ENCODE results near the gene GABPB1. TPM values are rescaled to one million over a fixed set of nuclear protein-coding genes. Genes with fewer than 3 reads are reported as not detected.

Gene GABPB1
- total and polyA plus RNA-seq, 10 of the 15 experiments (the other 5 are each of a cell fraction or from before 2014, with no cell fraction given), result 13.9 to 48.2 (median 39.8) TPM

DNA sequence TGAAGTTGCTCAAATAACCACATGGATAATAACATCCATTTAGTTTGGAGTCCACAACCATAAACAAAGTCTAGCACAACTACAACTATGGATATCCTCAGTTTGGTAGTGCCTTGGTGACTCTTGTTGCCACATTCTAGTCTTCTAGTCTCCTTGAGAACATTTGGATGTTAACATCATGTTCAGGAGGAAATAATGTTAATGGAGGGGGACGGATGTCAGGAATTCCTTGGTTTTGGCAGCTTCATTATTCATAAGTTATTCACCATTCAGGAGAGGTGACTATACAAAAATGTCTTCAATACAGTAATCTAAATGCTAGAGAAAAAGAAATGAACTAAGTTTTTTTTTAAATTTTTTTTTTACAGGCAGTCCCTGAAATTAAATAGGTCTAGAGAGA, 26.4 kb upstream of the GABPB1 start:
- Histone ChIP-seq H4K20me1 (ENCODE audit: control insufficient read depth, insufficient read depth) (no peaks in the 10 kb centered on the region), H3K4me1 (ENCODE audit: control insufficient read depth, insufficient read depth, low read length) (peaks cover 11% of the 10 kb centered on the region), H3K4me3 (no peak overlapping the region), H3K79me2 (ENCODE audit: control insufficient read depth, insufficient read depth, low read length) (no peaks in the 10 kb centered on the region), H3K27me3 (replicated peaks in 1 of 2; ENCODE audit: control insufficient read depth in 2 of 2, insufficient read depth in 2 of 2, low read length in 1 of 2) (no peaks in the 10 kb centered on the region), H3K4me2 (ENCODE audit: control insufficient read depth, insufficient read depth) (no peak overlapping the region), H3K9ac (ENCODE audit: control insufficient read depth, insufficient read depth, low read length) (no peak overlapping the region), H3K9me3 (replicated peaks; ENCODE audit: control insufficient read depth, insufficient read depth, low read length) (no peaks in the 10 kb centered on the region), H2AFZ (ENCODE audit: control insufficient read depth, low read depth, low read length) (no peak overlapping the region), H3K36me3 (ENCODE audit: control insufficient read depth in 2 of 2, insufficient read depth in 2 of 2, low read length in 1 of 2) (no peaks in the 10 kb centered on the region), H3K27ac (ENCODE audit: control insufficient read depth, insufficient read depth) (no peak overlapping the region)
- ChIA-PET RAD21 (ENCODE audit: unreplicated experiment) (no interaction called here), POLR2A (no interaction called here), CTCF (no interaction called here), SMC1A (ENCODE audit: uncharacterized antibody, unreplicated experiment) (interaction anchor here (0.9 to 1.4 kb wide), 3 partner anchors 18 to 149 kb away, joined by 3 read pairs; no protein-coding TSS in a partner anchor)
- TF ChIP-seq, protein P1, sequence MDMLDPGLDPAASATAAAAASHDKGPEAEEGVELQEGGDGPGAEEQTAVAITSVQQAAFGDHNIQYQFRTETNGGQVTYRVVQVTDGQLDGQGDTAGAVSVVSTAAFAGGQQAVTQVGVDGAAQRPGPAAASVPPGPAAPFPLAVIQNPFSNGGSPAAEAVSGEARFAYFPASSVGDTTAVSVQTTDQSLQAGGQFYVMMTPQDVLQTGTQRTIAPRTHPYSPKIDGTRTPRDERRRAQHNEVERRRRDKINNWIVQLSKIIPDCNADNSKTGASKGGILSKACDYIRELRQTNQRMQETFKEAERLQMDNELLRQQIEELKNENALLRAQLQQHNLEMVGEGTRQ (IDR thresholded peaks at IDR 0.05; ENCODE audit: borderline replicate concordance, low read depth, low read length), result no peak
- TF ChIP-seq, protein P2, sequence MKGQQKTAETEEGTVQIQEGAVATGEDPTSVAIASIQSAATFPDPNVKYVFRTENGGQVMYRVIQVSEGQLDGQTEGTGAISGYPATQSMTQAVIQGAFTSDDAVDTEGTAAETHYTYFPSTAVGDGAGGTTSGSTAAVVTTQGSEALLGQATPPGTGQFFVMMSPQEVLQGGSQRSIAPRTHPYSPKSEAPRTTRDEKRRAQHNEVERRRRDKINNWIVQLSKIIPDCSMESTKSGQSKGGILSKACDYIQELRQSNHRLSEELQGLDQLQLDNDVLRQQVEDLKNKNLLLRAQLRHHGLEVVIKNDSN (IDR thresholded peaks at IDR 0.05; ENCODE audit: borderline replicate concordance, extremely low read length, insufficient read depth, low read depth, low read length), result no peak
- no peak for TF ChIP-seq BACH1 (IDR thresholded peaks at IDR 0.05; ENCODE audit: borderline replicate concordance)
- TF ChIP-seq SMC3 (IDR thresholded peaks at IDR 0.05; ENCODE audit: borderline replicate concordance, low read length), result no peak
- TF ChIP-seq IKZF1 (conservative IDR thresholded peaks at IDR 0.05), result no peak
- no peak for TF ChIP-seq RCOR1 (conservative IDR thresholded peaks at IDR 0.05; ENCODE audit: low read depth, low read length)
- TF ChIP-seq, protein P3, sequence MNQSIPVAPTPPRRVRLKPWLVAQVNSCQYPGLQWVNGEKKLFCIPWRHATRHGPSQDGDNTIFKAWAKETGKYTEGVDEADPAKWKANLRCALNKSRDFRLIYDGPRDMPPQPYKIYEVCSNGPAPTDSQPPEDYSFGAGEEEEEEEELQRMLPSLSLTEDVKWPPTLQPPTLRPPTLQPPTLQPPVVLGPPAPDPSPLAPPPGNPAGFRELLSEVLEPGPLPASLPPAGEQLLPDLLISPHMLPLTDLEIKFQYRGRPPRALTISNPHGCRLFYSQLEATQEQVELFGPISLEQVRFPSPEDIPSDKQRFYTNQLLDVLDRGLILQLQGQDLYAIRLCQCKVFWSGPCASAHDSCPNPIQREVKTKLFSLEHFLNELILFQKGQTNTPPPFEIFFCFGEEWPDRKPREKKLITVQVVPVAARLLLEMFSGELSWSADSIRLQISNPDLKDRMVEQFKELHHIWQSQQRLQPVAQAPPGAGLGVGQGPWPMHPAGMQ (IDR thresholded peaks at IDR 0.05; ENCODE audit: borderline replicate concordance), result no peak
- TF ChIP-seq, protein P4, sequence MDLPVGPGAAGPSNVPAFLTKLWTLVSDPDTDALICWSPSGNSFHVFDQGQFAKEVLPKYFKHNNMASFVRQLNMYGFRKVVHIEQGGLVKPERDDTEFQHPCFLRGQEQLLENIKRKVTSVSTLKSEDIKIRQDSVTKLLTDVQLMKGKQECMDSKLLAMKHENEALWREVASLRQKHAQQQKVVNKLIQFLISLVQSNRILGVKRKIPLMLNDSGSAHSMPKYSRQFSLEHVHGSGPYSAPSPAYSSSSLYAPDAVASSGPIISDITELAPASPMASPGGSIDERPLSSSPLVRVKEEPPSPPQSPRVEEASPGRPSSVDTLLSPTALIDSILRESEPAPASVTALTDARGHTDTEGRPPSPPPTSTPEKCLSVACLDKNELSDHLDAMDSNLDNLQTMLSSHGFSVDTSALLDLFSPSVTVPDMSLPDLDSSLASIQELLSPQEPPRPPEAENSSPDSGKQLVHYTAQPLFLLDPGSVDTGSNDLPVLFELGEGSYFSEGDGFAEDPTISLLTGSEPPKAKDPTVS (IDR thresholded peaks at IDR 0.05; ENCODE audit: low read depth, low read length), result no peak
- no peak for TF ChIP-seq CBFB (IDR thresholded peaks at IDR 0.05; ENCODE audit: low read depth)
- TF ChIP-seq, protein P5, sequence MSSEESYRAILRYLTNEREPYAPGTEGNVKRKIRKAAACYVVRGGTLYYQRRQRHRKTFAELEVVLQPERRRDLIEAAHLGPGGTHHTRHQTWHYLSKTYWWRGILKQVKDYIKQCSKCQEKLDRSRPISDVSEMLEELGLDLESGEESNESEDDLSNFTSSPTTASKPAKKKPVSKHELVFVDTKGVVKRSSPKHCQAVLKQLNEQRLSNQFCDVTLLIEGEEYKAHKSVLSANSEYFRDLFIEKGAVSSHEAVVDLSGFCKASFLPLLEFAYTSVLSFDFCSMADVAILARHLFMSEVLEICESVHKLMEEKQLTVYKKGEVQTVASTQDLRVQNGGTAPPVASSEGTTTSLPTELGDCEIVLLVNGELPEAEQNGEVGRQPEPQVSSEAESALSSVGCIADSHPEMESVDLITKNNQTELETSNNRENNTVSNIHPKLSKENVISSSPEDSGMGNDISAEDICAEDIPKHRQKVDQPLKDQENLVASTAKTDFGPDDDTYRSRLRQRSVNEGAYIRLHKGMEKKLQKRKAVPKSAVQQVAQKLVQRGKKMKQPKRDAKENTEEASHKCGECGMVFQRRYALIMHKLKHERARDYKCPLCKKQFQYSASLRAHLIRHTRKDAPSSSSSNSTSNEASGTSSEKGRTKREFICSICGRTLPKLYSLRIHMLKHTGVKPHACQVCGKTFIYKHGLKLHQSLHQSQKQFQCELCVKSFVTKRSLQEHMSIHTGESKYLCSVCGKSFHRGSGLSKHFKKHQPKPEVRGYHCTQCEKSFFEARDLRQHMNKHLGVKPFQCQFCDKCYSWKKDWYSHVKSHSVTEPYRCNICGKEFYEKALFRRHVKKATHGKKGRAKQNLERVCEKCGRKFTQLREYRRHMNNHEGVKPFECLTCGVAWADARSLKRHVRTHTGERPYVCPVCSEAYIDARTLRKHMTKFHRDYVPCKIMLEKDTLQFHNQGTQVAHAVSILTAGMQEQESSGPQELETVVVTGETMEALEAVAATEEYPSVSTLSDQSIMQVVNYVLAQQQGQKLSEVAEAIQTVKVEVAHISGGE (CRISPR knock-in tag; IDR thresholded peaks at IDR 0.05), result no peak
- no peak for TF ChIP-seq KDM1A (IDR thresholded peaks at IDR 0.05; ENCODE audit: borderline replicate concordance)
- TF ChIP-seq GATAD2B (conservative IDR thresholded peaks at IDR 0.05; ENCODE audit: low read depth), result no peak
- no peak for TF ChIP-seq TBL1XR1 (IDR thresholded peaks at IDR 0.05; ENCODE audit: low read depth, low read length)
- no peak for TF ChIP-seq FOS (IDR thresholded peaks at IDR 0.05; ENCODE audit: borderline replicate concordance, extremely low read depth, insufficient read length)
- TF ChIP-seq ESRRA (IDR thresholded peaks at IDR 0.05; ENCODE audit: low read length), result no peak
- no peak for TF ChIP-seq POLR2A (IDR thresholded peaks at IDR 0.05; ENCODE audit: low read depth, low read length)
- no TSS peak for BruUV-seq (replicated peaks)
- ATAC-seq (no peak), FAIRE-seq (no peak), DNase-seq (ENCODE audit: low read depth, low spot score) (no peak)
- intact Hi-C loops (cut with micrococcal nuclease; ENCODE audit: unreplicated experiment), result no loop called here
- WGBS (ENCODE audit: insufficient coverage, insufficient replicate concordance, low lambda C conversion rate, missing lambda C conversion rate), result 48% methylated on average over 1 of the region's 1 CpG
- in situ Hi-C loops (cut with MboI), result no loop called here

All from GM12878 (cell line).